ENCODE measurements around the gene TBC1D9. TPM values are rescaled to one million over a fixed set of nuclear protein-coding genes. Genes with fewer than 3 reads are reported as not detected.

TBC1D9 gene
- total and polyA plus RNA-seq, 4 donors, result 47.6 to 98.1 (median 54.2) TPM

DNA sequence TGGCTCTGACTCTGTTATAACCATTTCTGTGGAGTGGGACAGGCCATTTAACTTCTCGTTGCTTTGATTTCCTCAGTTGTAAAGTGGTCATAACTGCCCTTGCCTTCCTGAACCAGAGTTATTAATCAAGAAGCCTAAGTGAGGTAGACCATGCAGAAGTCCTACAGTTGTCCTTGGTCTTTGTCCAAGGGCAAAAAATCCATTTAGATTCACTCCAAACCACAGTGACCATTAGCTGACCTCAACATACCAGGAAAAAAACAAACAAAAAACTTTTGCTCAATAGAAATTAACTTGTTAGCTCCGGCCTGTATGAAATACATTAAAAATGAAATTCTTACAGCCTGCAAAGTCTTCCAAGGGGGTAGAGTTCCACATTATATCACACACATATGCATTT lies 52.7 kb downstream of the TBC1D9 start:
- no peak overlapping the region for H3K27ac ChIP-seq (ENCODE audit: low read depth, low read length)
- H3K4me3 ChIP-seq (ENCODE audit: low read depth, low read length), result no peak overlapping the region
- no peaks in the 10 kb centered on the region for H3K4me1 ChIP-seq (ENCODE audit: control insufficient read depth, insufficient read depth, low read length)
- no peaks in the 10 kb centered on the region for H3K9me3 ChIP-seq (ENCODE audit: control insufficient read depth, insufficient read depth, low read length)
- DNase-seq (ENCODE audit: low read depth in 4 of 6, low spot score in 6 of 6), result no peak
- 0% methylated on average over 1 of the region's 2 CpGs for WGBS (ENCODE audit: insufficient coverage)
- H3K27me3 ChIP-seq (ENCODE audit: control insufficient read depth, insufficient read depth, low read length), result no peaks in the 10 kb centered on the region
- no peaks in the 10 kb centered on the region for H3K36me3 ChIP-seq (ENCODE audit: control insufficient read depth, insufficient read depth, low read length)

- Histone ChIP-seq H3K27ac (ENCODE audit: low read depth, low read length) (no peak overlapping the region), H3K27me3 (ENCODE audit: control insufficient read depth, insufficient read depth, low read length) (no peaks in the 10 kb centered on the region), H3K4me3 (ENCODE audit: low read depth, low read length) (no peak overlapping the region), H3K36me3 (ENCODE audit: control insufficient read depth, insufficient read depth, low read length) (no peaks in the 10 kb centered on the region), H3K9me3 (ENCODE audit: control insufficient read depth, insufficient read depth, low read length) (no peaks in the 10 kb centered on the region), H3K4me1 (ENCODE audit: control insufficient read depth, insufficient read depth, low read length) (no peaks in the 10 kb centered on the region)
- WGBS (ENCODE audit: insufficient coverage), result 100% methylated on average over 1 of the region's 6 CpGs
- DNase-seq (ENCODE audit: low read depth in 4 of 6, low spot score in 6 of 6), result no peak
Observed at GRCh38 chr4:140702096-140702757, 54.0 kb downstream of the TBC1D9 start.

GRCh38 chr4:140701071-140701470 lies 55.1 kb downstream of the TBC1D9 start:
- H3K27ac ChIP-seq (ENCODE audit: low read depth, low read length), result no peak overlapping the region
- DNase-seq (ENCODE audit: low read depth in 4 of 6, low spot score in 6 of 6), result no peak
- H3K9me3 ChIP-seq (ENCODE audit: control insufficient read depth, insufficient read depth, low read length), result no peaks in the 10 kb centered on the region
- no peak overlapping the region for H3K4me3 ChIP-seq (ENCODE audit: low read depth, low read length)
- 100% methylated on average over 1 of the region's 6 CpGs for WGBS (ENCODE audit: insufficient coverage)
- H3K27me3 ChIP-seq (ENCODE audit: control insufficient read depth, insufficient read depth, low read length), result no peaks in the 10 kb centered on the region
- H3K36me3 ChIP-seq (ENCODE audit: control insufficient read depth, insufficient read depth, low read length), result no peaks in the 10 kb centered on the region
- H3K4me1 ChIP-seq (ENCODE audit: control insufficient read depth, insufficient read depth, low read length), result no peaks in the 10 kb centered on the region

DNA sequence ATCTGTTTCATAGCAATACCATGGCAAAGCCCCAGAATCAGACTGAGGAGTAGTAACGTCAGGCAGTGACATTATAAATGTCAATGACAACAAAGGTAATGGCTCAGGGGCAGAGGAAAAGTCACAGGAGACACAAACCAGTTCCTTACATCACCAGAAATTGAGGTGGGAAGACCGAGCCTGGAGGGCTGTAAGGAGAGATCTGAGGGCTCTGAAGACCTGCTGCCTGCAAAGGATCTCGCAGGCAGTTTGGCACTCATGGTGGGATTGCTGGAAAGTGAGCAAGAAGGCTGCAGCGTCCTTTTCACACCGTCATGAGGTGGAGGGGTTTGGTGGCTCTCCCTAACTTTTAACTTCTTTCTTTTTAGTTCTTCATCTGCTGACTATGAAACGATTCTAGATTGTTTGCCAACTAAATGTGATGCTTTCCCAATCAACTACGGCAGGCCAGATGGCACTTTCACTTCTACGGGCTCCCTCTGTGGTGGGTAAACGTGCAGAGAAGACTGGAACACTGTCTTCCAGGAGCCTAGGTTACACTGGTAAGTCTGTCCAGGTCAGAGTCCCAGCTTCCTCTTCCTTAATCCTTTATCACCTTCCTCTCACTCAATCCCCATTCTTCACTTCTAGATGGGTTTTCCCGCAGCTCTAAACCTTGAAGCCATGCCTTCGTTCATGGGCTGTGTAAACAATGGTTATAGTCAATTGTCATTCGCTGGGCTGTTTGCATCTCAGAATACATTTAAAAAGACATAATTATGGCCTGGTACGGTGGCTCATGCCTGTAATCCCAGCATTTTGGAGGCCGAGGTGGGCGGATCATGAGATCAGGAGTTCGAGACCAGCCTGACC lies 58.2 kb downstream of the TBC1D9 start:
- DNase-seq (ENCODE audit: low read depth in 4 of 6, low spot score in 6 of 6), result peak in 1 of 6 donors; percentile 18
- Histone ChIP-seq H3K27me3 (ENCODE audit: control insufficient read depth, insufficient read depth, low read length) (no peaks in the 10 kb centered on the region), H3K27ac (ENCODE audit: low read depth, low read length) (no peak overlapping the region), H3K36me3 (ENCODE audit: control insufficient read depth, insufficient read depth, low read length) (no peaks in the 10 kb centered on the region), H3K9me3 (ENCODE audit: control insufficient read depth, insufficient read depth, low read length) (no peaks in the 10 kb centered on the region), H3K4me3 (ENCODE audit: low read depth, low read length) (no peak overlapping the region), H3K4me1 (ENCODE audit: control insufficient read depth, insufficient read depth, low read length) (no peaks in the 10 kb centered on the region)
- WGBS (ENCODE audit: insufficient coverage), result 82% methylated on average over 11 of the region's 16 CpGs

DNA sequence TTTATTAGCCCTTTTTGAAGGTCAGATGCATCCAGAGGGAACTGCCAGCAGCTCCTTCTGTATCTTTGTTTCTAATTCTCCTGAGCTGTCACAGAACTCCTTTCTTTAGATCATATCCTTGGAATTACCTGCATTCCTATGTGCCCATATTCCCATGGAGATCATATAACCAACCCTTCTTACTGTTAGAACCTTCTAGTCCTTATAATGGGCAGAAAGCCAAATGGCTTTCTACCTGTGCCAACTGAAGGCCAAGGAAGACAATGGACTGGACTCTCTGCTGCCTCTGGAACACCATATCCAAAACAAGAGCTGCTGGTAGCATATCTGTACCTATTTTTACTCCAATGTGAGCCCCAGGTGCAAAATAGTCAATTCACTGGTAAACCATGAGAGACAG lies 60.7 kb downstream of the TBC1D9 start:
- no peak for DNase-seq (ENCODE audit: low read depth in 4 of 6, low spot score in 6 of 6)
- H3K4me1 ChIP-seq (ENCODE audit: control insufficient read depth, insufficient read depth, low read length), result no peaks in the 10 kb centered on the region
- H3K36me3 ChIP-seq (ENCODE audit: control insufficient read depth, insufficient read depth, low read length), result no peaks in the 10 kb centered on the region
- H3K27me3 ChIP-seq (ENCODE audit: control insufficient read depth, insufficient read depth, low read length), result no peaks in the 10 kb centered on the region
- no peak overlapping the region for H3K4me3 ChIP-seq (ENCODE audit: low read depth, low read length)
- no peaks in the 10 kb centered on the region for H3K9me3 ChIP-seq (ENCODE audit: control insufficient read depth, insufficient read depth, low read length)
- no peak overlapping the region for H3K27ac ChIP-seq (ENCODE audit: low read depth, low read length)

DNA sequence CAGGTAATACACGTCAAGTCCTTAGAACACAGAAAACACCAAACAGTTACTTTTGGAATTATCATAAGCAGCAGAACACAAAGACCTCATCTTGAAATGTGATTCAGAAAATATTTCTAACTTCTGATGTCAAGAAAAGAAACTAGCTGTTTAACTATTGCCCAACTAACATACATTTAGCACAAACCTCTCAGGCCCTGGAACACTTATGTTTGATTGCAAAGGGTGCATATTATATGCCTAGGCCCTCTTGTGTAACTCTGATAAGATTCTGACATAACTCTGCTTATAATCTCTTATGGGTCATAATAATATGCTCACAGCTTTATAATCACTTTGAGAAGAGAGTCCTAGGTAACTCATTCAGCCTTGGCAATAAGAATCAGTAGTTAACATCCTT lies 62.6 kb downstream of the TBC1D9 start:
- H3K36me3 ChIP-seq (ENCODE audit: control insufficient read depth, insufficient read depth, low read length), result no peaks in the 10 kb centered on the region
- no peak for DNase-seq (ENCODE audit: low read depth in 4 of 6, low spot score in 6 of 6)
- no peak overlapping the region for H3K27ac ChIP-seq (ENCODE audit: low read depth, low read length)
- no CpG with 5 or more reads among the region's 1 CpG for WGBS (ENCODE audit: insufficient coverage)
- no peaks in the 10 kb centered on the region for H3K9me3 ChIP-seq (ENCODE audit: control insufficient read depth, insufficient read depth, low read length)
- H3K27me3 ChIP-seq (ENCODE audit: control insufficient read depth, insufficient read depth, low read length), result no peaks in the 10 kb centered on the region
- H3K4me3 ChIP-seq (ENCODE audit: low read depth, low read length), result no peak overlapping the region
- H3K4me1 ChIP-seq (ENCODE audit: control insufficient read depth, insufficient read depth, low read length), result peaks cover 3% of the 10 kb centered on the region

DNA sequence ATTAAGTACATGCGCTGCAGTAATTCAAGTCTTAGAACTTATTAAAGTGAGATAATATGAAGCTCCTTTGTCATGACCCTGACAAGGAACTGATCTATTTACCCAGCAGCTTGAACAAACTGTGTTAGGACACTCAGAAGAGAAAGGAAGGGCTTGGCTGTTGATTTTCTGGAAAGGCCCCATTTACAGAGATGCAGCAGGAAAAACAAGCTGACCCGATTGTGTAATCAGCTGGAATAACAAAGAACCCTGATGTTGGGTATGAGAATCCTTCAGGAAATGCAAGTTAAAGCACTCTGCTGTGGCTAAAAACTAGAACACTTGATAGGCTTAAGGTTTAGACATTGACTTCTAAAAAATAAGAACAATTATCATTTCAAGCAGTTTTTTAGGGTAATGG lies 64.8 kb downstream of the TBC1D9 start:
- no peak overlapping the region for H3K27ac ChIP-seq (ENCODE audit: low read depth, low read length)

DNA sequence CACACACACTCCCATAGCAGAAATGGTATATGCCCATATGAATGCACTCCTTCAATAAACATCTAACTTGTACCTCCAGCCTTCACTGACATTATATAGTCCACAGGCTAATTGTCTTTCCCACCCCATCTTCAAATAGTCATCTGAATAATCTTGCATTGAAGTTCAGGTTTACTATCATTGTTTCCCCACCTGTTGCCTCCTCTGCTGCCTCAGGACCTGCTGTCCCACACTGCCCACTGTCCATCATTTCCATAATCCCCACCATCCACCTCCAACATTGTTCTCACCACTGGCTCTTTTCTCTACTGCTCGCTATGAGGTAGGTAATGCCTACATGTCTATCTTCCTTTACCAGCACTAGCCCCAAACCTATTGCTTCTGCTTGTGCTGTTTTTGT lies 66.1 kb downstream of the TBC1D9 start:
- no peaks in the 10 kb centered on the region for H3K9me3 ChIP-seq (ENCODE audit: control insufficient read depth, insufficient read depth, low read length)
- WGBS (ENCODE audit: insufficient coverage), result 100% methylated on average over 1 of the region's 1 CpG
- no peaks in the 10 kb centered on the region for H3K36me3 ChIP-seq (ENCODE audit: control insufficient read depth, insufficient read depth, low read length)
- DNase-seq (ENCODE audit: low read depth in 4 of 6, low spot score in 6 of 6), result no peak
- peaks cover 7% of the 10 kb centered on the region for H3K4me1 ChIP-seq (ENCODE audit: control insufficient read depth, insufficient read depth, low read length)
- no peak overlapping the region for H3K4me3 ChIP-seq (ENCODE audit: low read depth, low read length)
- no peaks in the 10 kb centered on the region for H3K27me3 ChIP-seq (ENCODE audit: control insufficient read depth, insufficient read depth, low read length)
- no peak overlapping the region for H3K27ac ChIP-seq (ENCODE audit: low read depth, low read length)

More for the DNA sequence above, 64.8 kb downstream of the TBC1D9 start:
- DNase-seq (ENCODE audit: low read depth in 4 of 6, low spot score in 6 of 6), result peak in 1 of 6 donors; percentile 52
- peaks cover 7% of the 10 kb centered on the region for H3K4me1 ChIP-seq (ENCODE audit: control insufficient read depth, insufficient read depth, low read length)
- no peak overlapping the region for H3K4me3 ChIP-seq (ENCODE audit: low read depth, low read length)
- H3K27me3 ChIP-seq (ENCODE audit: control insufficient read depth, insufficient read depth, low read length), result no peaks in the 10 kb centered on the region
- no peaks in the 10 kb centered on the region for H3K9me3 ChIP-seq (ENCODE audit: control insufficient read depth, insufficient read depth, low read length)
- H3K36me3 ChIP-seq (ENCODE audit: control insufficient read depth, insufficient read depth, low read length), result no peaks in the 10 kb centered on the region
- WGBS (ENCODE audit: insufficient coverage), result no CpG with 5 or more reads among the region's 2 CpGs

GRCh38 chr4:140689623-140690022 lies 66.6 kb downstream of the TBC1D9 start:
- WGBS (ENCODE audit: insufficient coverage), result no CpG with 5 or more reads among the region's 3 CpGs
- Histone ChIP-seq H3K4me1 (ENCODE audit: control insufficient read depth, insufficient read depth, low read length) (peaks cover 7% of the 10 kb centered on the region), H3K4me3 (ENCODE audit: low read depth, low read length) (no peak overlapping the region)

More at GRCh38 chr4:140689623-140690022, 66.6 kb downstream of the TBC1D9 start:
- Histone ChIP-seq H3K36me3 (ENCODE audit: control insufficient read depth, insufficient read depth, low read length) (no peaks in the 10 kb centered on the region), H3K9me3 (ENCODE audit: control insufficient read depth, insufficient read depth, low read length) (no peaks in the 10 kb centered on the region), H3K27me3 (ENCODE audit: control insufficient read depth, insufficient read depth, low read length) (no peaks in the 10 kb centered on the region), H3K27ac (ENCODE audit: low read depth, low read length) (no peak overlapping the region)
- DNase-seq (ENCODE audit: low read depth in 4 of 6, low spot score in 6 of 6), result no peak

Measured in spinal cord (tissue), 10 donors.